ENCODE data around the gene R3HDM4. TPM values are rescaled to one million over a fixed set of nuclear protein-coding genes. Genes with fewer than 3 reads are reported as not detected.
A peak's percentile ranks its signal among the peaks of the same experiment; 100 is the strongest.

Gene R3HDM4
- total and polyA plus RNA-seq, 9 of the 15 experiments (the other 6 are each of a cell fraction or from before 2014, with no cell fraction given): 3.2 to 154 (median 59.0) TPM

DNA sequence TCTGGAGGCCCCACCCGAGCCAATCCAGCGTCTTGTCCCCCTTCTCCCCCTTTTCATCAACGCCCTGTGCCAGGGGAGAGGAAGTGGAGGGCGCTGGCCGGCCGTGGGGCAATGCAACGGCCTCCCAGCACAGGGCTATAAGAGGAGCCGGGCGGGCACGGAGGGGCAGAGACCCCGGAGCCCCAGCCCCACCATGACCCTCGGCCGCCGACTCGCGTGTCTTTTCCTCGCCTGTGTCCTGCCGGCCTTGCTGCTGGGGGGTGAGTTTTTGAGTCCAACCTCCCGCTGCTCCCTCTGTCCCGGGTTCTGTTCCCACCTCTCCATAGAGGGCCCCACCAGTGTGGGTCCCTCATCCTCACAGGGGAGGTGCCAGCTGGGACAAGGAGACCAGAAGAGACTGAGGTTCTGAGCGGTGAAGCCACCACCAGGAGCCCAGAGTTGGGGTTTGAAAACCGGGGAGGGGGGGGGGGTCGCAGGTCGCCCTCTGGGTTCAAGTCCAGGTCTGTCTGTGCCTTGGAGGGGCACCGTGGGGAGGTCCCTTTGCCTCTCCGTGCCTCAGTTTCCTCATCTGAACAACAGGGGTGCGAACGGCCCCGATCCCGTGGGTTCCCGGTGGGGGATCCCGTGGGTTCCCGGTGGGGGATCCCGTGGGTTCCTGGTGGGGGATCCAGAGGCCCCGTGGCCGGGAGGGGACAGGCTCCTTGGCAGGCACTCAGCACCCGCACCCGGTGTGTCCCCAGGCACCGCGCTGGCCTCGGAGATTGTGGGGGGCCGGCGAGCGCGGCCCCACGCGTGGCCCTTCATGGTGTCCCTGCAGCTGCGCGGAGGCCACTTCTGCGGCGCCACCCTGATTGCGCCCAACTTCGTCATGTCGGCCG, 60.6 kb downstream of the R3HDM4 start, which contains the start of gene ELANE:
Gene ELANE (plus strand): TSS at position 168 of the 878 bp plus-strand sequence. CDS start 26 bp downstream, at position 194.
- Histone ChIP-seq H3K9ac (ENCODE audit: insufficient read depth in 1 of 2, low read depth in 2 of 2, low read length in 2 of 2) (peak within 1 kb of the TSS in 1 of 2 experiments; percentile 45; a peak in 1 of 4 replicates), H3K4me3 (no peak within 1 kb of the TSS), H2AFZ (ENCODE audit: low read depth, low read length) (no peak within 1 kb of the TSS), H3K9me1 (ENCODE audit: control insufficient read depth, insufficient read depth, low read length) (no peaks in the 10 kb centered on the region), H3K79me2 (ENCODE audit: control insufficient read depth, insufficient read depth, low read length) (no peaks in the 10 kb centered on the region), H3K27me3 (ENCODE audit: control insufficient read depth in 2 of 2, insufficient read depth in 2 of 2, low read length in 2 of 2) (no peaks in the 10 kb centered on the region), H3K36me3 (ENCODE audit: control insufficient read depth, insufficient read depth, low read length) (no peaks in the 10 kb centered on the region), H3K4me2 (ENCODE audit: insufficient read depth, low read length) (no peak within 1 kb of the TSS), H3K27ac (ENCODE audit: extremely low read depth, low read depth, low read length) (no peak within 1 kb of the TSS), H3K9me3 (replicated peaks; ENCODE audit: control insufficient read depth, insufficient read depth, low read depth, low read length) (no peaks in the 10 kb centered on the region), H3K4me1 (replicated peaks in 1 of 2; ENCODE audit: control insufficient read depth in 2 of 2, insufficient read depth in 2 of 2, low read length in 2 of 2) (peaks cover 5 to 54% of the 10 kb centered on the region in 2 experiments; a peak in 3 of 5 replicates), H4K20me1 (replicated peaks; ENCODE audit: control insufficient read depth, insufficient read depth, low read length) (no peaks in the 10 kb centered on the region)
- FAIRE-seq (no peak), DNase-seq (ENCODE audit: extremely low read depth in 1 of 4, low spot score in 3 of 4) (no peak), ATAC-seq (no peak)
- intact Hi-C loops (cut with micrococcal nuclease) (no loop called here), in situ Hi-C loops (cut with MboI) (no loop called here)
- TF ChIP-seq PHF21A (IDR thresholded peaks at IDR 0.05; ENCODE audit: borderline replicate concordance, low read depth) (no peak), TFAM (CRISPR knock-in tag; conservative IDR thresholded peaks at IDR 0.05) (no peak), ZBTB7A (IDR thresholded peaks at IDR 0.05; ENCODE audit: borderline replicate concordance, control insufficient read depth, low read depth, low read length) (0 out of 2 replicates have a peak, but pooled peaks have one; percentile 29)
- ChIA-PET POLR2A (no interaction called here), CTCF (ENCODE audit: low intra/inter-chr PET ratio) (no interaction called here)
- BruUV-seq (replicated peaks): no TSS peak
- WGBS (ENCODE audit: insufficient coverage, low coverage, missing lambda C conversion rate): 81% methylated on average over 40 of the region's 55 CpGs

DNA sequence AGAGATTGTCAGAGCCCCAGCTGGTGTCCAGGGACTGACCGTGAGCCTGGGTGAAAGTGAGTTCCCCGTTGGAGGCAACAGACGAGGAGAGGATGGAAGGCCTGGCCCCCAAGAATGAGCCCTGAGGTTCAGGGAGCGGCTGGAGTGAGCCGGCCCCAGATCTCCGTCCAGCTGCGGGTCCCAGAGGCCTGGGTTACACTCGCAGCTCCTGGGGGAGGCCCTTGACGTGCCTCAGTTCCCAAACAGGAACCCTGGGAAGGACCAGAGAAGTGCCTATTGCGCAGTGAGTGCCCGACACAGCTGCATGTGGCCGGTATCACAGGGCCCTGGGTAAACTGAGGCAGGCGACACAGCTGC, 62.1 kb downstream of the R3HDM4 start:
- FAIRE-seq: no peak
- in situ Hi-C loops (cut with MboI): no loop called here
- no peak overlapping the region for H3K4me2 ChIP-seq (ENCODE audit: insufficient read depth, low read length)
- no peaks in the 10 kb centered on the region for H3K27me3 ChIP-seq (ENCODE audit: control insufficient read depth in 2 of 2, insufficient read depth in 2 of 2, low read length in 2 of 2)
- H3K4me3 ChIP-seq: no peak overlapping the region
- no peak; the same call in 2 of the 3 replicates for ATAC-seq
- peak overlapping the region in 1 of 2 experiments; percentile 73; a peak in 1 of 4 replicates for H3K9ac ChIP-seq (ENCODE audit: insufficient read depth in 1 of 2, low read depth in 2 of 2, low read length in 2 of 2)
- H3K36me3 ChIP-seq (ENCODE audit: control insufficient read depth, insufficient read depth, low read length): no peaks in the 10 kb centered on the region
- POLR2A ChIA-PET: no interaction called here
- peak overlapping the region; percentile 67 for H2AFZ ChIP-seq (ENCODE audit: low read depth, low read length)
- H3K4me1 ChIP-seq (replicated peaks in 1 of 2; ENCODE audit: control insufficient read depth in 2 of 2, insufficient read depth in 2 of 2, low read length in 2 of 2): peaks cover 5 to 54% of the 10 kb centered on the region in 2 experiments; a peak in 3 of 5 replicates
- intact Hi-C loops (cut with micrococcal nuclease): no loop called here
- 36% methylated on average over 11 of the region's 13 CpGs for WGBS (ENCODE audit: insufficient coverage, low coverage, missing lambda C conversion rate)
- no peaks in the 10 kb centered on the region for H3K79me2 ChIP-seq (ENCODE audit: control insufficient read depth, insufficient read depth, low read length)
- no TSS peak for BruUV-seq (replicated peaks)
- peak overlapping the region; percentile 5; the same call in 1 of the 3 replicates for H3K27ac ChIP-seq (ENCODE audit: extremely low read depth, low read depth, low read length)
- H4K20me1 ChIP-seq (replicated peaks; ENCODE audit: control insufficient read depth, insufficient read depth, low read length): no peaks in the 10 kb centered on the region
- CTCF ChIA-PET (ENCODE audit: low intra/inter-chr PET ratio): no interaction called here
- no peaks in the 10 kb centered on the region for H3K9me1 ChIP-seq (ENCODE audit: control insufficient read depth, insufficient read depth, low read length)
- no peaks in the 10 kb centered on the region for H3K9me3 ChIP-seq (replicated peaks; ENCODE audit: control insufficient read depth, insufficient read depth, low read depth, low read length)
- DNase-seq (ENCODE audit: extremely low read depth in 1 of 4, low spot score in 3 of 4): no peak
- TF ChIP-seq, protein P1, sequence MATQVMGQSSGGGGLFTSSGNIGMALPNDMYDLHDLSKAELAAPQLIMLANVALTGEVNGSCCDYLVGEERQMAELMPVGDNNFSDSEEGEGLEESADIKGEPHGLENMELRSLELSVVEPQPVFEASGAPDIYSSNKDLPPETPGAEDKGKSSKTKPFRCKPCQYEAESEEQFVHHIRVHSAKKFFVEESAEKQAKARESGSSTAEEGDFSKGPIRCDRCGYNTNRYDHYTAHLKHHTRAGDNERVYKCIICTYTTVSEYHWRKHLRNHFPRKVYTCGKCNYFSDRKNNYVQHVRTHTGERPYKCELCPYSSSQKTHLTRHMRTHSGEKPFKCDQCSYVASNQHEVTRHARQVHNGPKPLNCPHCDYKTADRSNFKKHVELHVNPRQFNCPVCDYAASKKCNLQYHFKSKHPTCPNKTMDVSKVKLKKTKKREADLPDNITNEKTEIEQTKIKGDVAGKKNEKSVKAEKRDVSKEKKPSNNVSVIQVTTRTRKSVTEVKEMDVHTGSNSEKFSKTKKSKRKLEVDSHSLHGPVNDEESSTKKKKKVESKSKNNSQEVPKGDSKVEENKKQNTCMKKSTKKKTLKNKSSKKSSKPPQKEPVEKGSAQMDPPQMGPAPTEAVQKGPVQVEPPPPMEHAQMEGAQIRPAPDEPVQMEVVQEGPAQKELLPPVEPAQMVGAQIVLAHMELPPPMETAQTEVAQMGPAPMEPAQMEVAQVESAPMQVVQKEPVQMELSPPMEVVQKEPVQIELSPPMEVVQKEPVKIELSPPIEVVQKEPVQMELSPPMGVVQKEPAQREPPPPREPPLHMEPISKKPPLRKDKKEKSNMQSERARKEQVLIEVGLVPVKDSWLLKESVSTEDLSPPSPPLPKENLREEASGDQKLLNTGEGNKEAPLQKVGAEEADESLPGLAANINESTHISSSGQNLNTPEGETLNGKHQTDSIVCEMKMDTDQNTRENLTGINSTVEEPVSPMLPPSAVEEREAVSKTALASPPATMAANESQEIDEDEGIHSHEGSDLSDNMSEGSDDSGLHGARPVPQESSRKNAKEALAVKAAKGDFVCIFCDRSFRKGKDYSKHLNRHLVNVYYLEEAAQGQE (IDR thresholded peaks at IDR 0.05; ENCODE audit: borderline replicate concordance): 0 out of 2 replicates have a peak, but pooled peaks have one; percentile 4
- TF ChIP-seq, protein P1 (CRISPR knock-in tag; IDR thresholded peaks at IDR 0.05; ENCODE audit: low read depth): no peak

Data from K562 (cell line).